Hematopoietic multipotent progenitor cell (in vitro differentiated cells): ENCODE results near the gene KCNK10. TPM values are rescaled to one million over a fixed set of nuclear protein-coding genes. Genes with fewer than 3 reads are reported as not detected.

ENCODE experiments used
- DNase-seq, 3 donors: peaks; one replicate each; pipeline ENCODE4 v3.0.0-alpha.2; 2011 to 2015; ENCODE audit warnings: low read depth in 2 of 3, low spot score in 2 of 3
- total RNA-seq: library from RNA; depleted of rRNA; stranded (reverse); fragments of >200 nt; gene quantifications from one replicate; pipeline ENCODE4 v1.2.3, GENCODE V29; 2012

KCNK10 gene
- total RNA-seq, 1 donor = not detected

GRCh38 chr14:88189417-88190191 lies 133.5 kb downstream of the KCNK10 start:
- DNase-seq = peak in 2 of 3 donors; percentile 72 to 85

DNA sequence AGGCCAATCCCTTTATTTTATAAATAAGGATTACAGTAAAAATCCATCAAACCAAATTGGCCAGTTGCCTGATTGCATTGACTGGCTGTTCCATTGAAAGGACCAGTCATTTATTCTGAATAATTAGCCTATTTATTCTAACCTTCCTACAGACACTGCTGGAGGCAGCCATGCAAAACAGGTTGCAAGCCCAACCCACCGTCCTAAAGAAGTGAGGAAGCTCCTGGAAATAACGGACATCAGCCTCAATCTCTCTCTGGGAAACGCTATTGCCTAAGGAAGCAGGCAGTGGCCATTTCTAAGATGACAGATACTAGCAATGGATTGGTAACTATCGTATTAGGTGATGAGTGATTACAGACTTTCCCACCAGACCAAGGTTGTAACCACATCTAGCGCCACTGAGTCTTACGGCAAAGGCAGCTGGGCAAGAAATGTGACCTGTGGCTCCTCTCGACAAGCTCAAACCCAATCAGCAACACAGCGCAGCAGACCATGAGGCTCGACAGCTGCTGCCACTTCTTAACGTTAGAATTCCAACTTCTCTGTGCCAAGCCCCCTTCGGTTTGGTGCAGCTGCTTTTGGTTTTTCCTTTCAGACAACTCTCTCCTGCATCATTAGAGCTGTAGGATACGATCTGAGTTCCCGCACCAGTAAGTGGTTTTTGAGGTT lies 134.2 kb downstream of the KCNK10 start:
- DNase-seq = no peak

DNA sequence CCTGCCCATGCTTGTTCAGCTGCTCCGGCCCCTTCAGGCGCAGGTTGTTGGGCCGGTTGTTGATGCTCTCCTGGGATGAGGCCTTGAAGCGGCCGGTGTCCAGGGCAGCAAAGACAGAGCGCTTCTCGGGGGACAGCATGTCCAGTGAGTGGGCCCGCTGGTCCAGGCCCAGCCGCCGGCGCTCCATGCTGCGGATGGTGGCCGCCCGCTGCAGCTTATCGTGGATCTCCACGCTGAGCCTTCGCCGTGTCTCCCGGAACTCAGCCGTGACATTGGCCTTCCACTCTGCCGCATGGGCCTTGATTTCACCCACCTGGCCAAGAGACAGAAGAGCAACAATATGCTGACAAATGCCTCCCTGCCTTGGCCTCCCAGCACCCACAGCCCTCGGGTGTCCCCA lies 137.2 kb downstream of the KCNK10 start:
- DNase-seq = no peak

DNA sequence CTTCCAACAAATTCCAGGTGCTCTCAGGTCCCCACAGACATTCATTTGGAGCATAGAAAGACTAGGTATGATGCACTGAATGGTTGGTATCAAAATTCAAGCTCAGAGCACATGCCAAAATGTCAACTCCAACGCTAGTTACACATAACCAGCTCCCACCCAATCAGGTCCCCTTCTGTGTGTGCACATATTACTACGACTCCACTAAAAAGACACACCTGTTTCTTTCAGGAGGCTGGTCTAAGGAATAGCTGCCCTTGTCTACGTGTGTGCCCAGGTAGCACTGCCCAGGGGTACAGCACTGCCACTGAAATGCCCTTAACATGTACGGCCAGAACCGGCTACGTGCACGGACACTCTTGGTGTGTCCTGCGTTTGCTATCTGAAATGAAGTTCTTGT lies 138.1 kb downstream of the KCNK10 start:
- DNase-seq = no peak

DNA sequence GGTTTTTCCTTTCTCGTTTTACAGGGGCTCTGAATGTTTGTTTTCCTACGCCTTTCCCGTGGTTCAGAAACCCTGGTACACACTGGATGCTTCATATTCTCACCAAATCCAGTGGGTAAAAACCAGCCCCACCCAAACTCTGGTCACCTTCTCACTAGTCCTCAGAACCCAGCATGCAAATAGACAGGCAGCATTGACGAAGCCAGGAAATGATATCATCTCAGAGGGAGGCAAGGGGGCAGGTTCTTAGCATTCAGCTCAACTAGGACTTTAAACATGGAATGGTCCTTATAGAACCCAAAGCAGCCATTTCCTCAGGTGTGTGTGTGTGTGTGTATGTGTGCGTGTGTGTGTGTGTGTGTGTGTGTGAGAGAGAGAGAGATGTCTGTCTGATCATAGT lies 142.0 kb downstream of the KCNK10 start:
- DNase-seq = no peak

DNA sequence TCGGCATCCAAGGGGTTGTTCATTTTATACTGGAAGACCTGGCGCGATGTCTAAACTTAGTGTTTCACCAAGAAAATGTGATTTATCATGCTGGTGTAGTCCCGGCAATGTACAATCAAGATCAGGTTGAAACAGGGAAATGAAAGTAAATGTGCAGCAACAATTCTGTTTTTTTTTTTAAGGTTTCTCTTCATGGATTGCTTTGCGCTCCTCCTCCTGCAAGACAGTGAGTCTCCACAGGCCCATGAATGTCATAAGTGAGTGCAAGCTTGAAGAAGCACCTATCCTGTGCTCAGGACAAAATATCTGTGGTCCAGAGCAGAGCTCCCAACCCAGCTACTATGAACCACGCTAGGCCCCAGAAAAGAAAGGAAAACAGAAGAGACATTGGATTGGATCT lies 143.4 kb downstream of the KCNK10 start:
- DNase-seq = no peak

GRCh38 chr14:88170333-88170732 lies 152.7 kb downstream of the KCNK10 start:
- no peak for DNase-seq

GRCh38 chr14:88168498-88169165 lies 154.4 kb downstream of the KCNK10 start:
- peak; percentile 25 to 65 (median 34) for DNase-seq

- DNase-seq = no peak
Observed at GRCh38 chr14:88168025-88168424, 155.0 kb downstream of the KCNK10 start.

- DNase-seq = no peak
Observed at GRCh38 chr14:88166616-88167015, 156.5 kb downstream of the KCNK10 start.

- peak in 1 of 3 donors; percentile 1 for DNase-seq
Observed at GRCh38 chr14:88164906-88165534, 158.0 kb downstream of the KCNK10 start.

- no peak for DNase-seq
Observed at GRCh38 chr14:88163731-88164255, 159.3 kb downstream of the KCNK10 start.

- no peak for DNase-seq
Observed at GRCh38 chr14:88156127-88156526, 166.9 kb downstream of the KCNK10 start.

DNA sequence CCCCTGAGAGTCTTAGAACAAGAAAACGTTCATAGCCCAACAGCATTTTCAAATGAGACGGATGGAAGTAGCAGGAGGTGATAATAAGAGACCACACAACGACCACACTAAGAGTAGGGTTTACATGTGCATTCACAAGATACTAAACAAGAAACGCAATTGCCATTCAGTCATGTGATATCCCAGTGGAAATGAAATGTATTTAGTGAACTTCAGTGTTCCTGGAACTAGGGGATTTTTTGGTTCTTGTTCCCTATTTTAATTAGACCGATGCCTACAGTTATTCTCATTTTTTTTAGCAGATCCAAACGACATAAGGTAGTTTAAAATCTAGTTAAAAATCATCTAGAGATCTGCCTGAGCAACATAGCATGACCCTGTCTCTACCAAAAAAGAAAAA lies 168.1 kb downstream of the KCNK10 start:
- DNase-seq = no peak

- no peak for DNase-seq
Observed at GRCh38 chr14:88154321-88154720, 168.7 kb downstream of the KCNK10 start.

DNA sequence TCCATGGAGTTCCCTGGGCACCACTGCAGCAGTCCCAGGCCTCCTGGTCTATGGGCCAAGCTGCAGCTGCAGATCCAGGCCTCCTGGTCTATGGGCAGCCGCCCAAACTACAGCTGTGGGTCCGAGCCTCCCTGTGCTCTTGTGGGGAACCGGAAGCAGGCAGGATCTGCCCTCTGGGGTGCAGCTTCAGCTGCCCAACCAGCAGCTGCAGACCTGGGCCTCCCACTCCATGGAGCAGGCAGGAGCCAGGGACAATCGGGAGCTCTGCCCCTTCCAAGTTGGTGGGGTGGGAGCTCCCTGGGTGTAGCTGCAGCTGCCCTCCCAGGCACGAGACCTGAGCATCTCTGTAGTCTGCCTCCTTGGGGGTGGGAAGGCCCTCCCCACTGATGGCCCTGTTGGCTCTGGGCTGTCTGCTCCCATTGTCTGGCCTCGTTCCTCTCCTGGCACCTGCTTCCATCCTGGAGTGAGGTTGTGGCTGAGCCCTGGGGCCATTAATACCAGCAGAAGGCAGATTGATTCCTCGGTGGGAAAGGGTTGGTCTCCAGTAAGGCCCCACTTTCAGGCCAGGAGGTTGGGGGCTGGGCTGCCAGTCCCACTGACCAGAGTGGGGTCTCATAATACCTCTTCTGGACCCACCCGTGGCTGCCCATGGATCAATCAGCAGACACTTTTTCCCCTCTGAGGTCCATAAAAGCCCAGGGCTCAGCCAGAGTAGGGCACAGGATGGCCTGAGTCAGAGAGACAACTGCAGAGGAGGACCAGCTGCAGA lies 176.0 kb downstream of the KCNK10 start:
- no peak for DNase-seq

GRCh38 chr14:88143810-88144209 lies 179.3 kb downstream of the KCNK10 start:
- DNase-seq = no peak

DNA sequence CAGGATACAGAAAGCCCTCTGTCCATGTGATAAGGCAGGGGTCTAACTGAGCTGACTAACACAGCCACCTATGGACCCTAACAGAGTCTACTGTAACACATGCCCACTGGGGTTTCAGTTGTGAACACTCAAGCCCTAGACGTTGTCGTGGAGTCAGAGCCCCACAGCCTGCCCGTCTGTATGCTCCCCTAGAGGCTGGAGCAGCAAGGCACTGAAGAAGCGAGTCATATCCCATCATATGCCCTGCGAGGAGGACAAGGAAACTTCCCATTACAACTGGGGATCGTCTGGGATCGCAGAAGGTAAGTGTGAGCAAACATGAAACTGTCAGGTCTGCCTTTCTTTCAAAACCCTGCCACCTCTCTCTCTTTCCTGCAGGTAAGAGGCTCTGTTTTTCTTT lies 180.1 kb downstream of the KCNK10 start:
- no peak for DNase-seq

DNA sequence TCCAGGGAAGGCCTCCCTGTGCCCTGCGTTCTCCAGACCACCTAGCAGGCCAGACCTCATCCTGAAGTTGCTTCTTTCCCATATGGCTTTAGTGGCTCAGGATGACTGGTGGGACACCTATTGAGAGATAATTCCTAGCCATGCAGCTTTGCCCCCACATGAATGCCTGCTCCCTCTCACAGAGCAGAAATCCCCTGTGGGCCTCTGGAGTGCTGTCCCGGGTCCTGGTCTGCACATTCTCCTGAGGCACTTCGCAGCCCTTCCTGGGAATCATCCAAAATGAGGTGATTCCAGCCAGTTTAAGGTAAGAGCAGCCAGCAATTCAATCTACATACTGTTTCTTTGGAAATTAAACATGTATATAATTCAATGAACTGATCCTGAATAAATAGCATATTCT lies 182.2 kb downstream of the KCNK10 start:
- DNase-seq = no peak

DNA sequence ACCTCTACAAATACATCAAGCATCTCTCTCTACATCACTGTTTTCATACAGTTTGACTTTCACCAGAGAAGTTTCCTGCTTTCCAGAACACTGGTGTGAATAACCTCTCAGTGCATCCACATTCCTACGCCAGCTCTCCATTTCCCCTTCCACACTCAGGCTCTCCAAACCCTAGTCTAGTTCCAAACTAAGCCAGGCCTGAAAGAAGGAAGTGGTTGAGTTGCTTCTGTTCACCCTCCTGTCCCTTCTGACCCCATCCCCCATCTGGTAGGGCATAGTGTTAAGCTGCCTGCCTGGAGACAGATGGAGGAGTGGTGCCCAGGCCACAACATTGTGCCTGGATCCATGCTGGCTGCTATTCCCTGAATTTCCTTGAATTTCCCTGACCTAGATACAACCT lies 185.7 kb downstream of the KCNK10 start:
- no peak for DNase-seq
